GM18517 (cell line): Measurements from ENCODE around the gene PYGB.

Experiments
- ATAC-seq: cut with Tn5 transposase; IDR thresholded peaks from one replicate; pipeline ENCODE4 v1.9.1; 2021; ENCODE audit warnings: mild to moderate bottlenecking, moderate library complexity; ENCODE audit not compliant: unreplicated experiment

Gene PYGB

GRCh38 chr20:25293910-25294458 lies 46.1 kb downstream of the PYGB start:
- ATAC-seq = no peak

GRCh38 chr20:25294459-25295385 lies 46.8 kb downstream of the PYGB start:
- ATAC-seq = no peak

- ATAC-seq = no peak
These were observed 47.7 kb downstream of the PYGB start for GRCh38 chr20:25295386-25296093.

GRCh38 chr20:25296094-25297093 lies 48.5 kb downstream of the PYGB start:
- no peak for ATAC-seq

GRCh38 chr20:25297141-25297905 lies 49.4 kb downstream of the PYGB start:
- ATAC-seq = peak; percentile 70

DNA sequence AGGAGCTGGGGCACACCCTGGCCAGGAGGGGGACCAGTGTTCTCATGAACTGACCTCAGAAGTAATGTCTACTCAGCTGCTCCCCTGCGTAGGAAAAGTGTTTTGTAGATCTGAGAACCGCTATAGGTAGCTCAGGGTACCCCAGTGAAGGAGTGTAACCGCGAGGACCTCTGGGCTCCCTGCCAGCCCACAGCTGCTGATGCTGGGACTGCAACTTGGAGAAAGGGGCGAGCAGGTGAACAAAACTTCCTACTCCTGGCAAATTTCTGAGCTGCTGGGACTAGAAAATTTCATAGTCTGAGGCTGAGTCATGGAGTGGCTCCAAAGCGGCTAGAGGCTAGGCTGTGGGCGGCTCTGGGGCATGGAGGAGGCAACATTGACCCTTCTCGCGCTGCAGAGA lies 51.9 kb downstream of the PYGB start:
- ATAC-seq = no peak

GRCh38 chr20:25300496-25301170 lies 52.7 kb downstream of the PYGB start:
- no peak for ATAC-seq

DNA sequence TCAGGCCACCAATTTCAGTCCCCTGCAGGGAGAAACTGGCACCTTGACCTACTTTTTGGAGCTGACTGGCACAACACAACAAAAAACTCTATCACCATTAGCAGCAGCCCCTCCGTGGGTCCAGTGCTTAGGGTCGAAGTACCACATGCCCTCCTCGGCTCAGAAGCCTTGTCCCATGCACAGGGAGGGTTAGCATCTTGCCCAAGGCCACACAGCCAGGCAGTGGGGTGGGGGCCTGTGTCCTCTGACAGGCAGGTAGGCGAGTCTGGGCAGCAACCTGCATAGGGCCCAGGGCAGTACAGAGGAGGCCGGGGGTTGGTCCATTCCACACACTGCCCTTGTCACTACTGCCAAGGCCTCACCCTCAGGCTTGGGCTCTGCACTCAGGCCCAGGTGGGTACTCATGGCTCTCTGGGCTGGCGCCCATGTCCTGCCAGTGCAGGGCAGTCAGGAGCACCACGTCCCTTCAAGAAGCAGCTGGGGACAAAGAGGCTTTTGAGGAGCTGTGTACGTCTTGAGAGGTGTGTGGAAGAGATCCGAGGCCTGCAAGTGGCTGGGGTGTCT lies 53.6 kb downstream of the PYGB start:
- ATAC-seq = no peak

DNA sequence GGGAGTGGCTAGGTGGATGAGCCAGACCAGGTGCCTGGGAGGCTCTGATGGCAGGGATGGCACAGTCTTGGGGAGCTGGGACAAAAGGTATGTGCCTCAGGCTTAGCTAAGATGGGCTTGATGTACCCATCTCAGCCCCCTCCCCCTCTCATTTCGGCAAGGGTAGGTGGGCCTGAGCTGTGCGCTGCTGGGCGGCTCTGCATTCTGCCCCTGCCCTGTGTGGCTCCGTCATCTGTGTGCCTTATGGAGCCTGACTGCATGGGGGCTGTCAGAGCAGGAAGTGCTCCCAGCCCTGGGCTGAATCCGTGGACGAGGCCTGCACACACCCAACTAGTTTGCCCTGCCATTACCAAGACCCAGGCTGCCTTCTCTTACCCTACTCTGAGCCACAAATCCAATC lies 54.7 kb downstream of the PYGB start:
- no peak for ATAC-seq

DNA sequence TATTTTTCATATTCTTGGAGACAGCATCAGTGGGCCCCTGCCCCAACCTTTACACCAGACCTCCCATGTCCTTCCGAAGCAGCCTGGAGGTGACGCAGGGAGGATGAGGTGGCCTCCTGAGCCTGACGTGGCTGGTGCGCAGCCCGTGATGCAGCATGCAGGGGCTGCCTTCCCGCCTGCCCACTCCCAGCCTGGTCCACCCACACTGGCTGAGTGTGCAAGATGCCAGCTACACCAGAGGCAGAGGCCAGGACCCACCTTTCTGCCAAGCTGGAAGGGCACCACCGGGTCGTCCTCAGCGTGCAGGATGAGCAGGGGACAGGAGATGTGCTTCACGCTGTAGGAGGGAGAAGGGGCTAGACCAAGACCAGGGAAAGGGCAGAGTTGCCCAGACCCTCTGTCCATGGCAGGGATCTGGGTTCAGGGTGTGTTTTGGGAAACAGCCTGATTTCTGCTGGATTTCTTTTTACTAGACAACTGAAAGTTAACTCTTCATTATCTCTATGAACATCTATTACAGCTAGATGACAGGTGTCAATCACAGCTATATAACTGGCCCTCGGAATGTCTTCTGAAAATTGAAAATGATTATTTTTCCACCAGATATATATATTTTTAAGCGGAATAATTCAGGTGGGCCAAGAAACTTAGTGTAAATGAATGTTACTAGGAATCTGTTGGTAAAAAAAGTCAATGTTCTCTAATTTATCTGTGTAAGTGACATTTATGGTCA lies 55.6 kb downstream of the PYGB start:
- no peak for ATAC-seq

- ATAC-seq = no peak
These were observed 56.2 kb downstream of the PYGB start for GRCh38 chr20:25304025-25304549.

- no peak for ATAC-seq
These were observed 59.4 kb downstream of the PYGB start for GRCh38 chr20:25306991-25307903.

GRCh38 chr20:25308083-25308491 lies 60.2 kb downstream of the PYGB start:
- ATAC-seq = no peak

- ATAC-seq = no peak
These were observed 60.9 kb downstream of the PYGB start for GRCh38 chr20:25308671-25309394.

DNA sequence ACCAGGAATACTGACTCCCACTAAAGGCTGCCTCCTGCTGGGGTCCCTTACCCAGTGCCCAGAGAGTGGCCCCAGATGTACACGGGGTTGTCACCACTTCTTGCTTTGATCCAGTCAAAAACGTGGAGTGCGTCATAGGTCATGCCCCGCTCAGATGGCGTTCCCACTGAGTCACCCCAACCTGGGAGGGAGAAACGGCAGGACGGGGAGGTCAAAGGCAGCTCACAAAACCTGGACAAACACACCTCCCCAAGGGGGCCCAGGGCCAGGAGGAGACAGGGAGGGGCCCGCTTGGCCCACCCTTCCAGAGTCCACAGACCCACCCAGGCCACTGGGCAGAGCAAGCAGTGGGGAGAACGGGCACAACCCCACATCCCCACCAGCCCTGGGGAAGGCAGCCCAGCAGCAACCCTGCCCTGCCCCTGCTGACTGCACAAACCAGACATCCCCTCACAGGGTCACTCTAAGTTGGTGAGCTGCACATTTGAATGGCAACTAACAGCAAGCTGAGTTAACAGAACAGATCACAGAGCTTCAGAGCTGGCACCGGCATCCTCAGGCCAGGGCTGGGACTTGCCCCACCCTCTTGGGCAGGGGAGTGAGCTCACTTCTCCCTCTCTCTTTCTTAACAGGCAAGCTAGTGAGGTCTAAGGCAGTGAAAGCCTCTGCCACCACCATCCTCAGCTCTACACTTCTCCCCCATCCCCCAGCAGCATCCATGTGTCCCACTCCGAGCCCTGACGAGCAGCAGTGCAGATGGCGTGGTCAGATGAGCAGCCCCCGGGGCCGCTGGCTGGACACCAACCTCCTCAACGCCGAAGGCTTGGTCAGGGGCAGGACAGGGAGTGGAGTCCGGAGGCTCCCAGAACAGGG lies 61.7 kb downstream of the PYGB start:
- ATAC-seq = no peak
